K562 (cell line): ENCODE measurements around the gene MTERF4. TPM values are rescaled to one million over a fixed set of nuclear protein-coding genes. Genes with fewer than 3 reads are reported as not detected.

Source experiments
- ATAC-seq: fragments of 200-7000 bp; cut with Tn5 transposase; 3 replicates; pipeline ENCODE4 v1.9.1; 2020; ENCODE audit warnings: moderate library complexity
- BruUV-seq: library from RNA; stranded (reverse); fragments of 400-500 nt; replicated peaks from 2 replicates; lab custom pipeline; 2021; lab: Mats Ljungman, UMichigan
- CTCF ChIA-PET: fragments of 300-600 bp; formaldehyde crosslinking; extraction: SDS; loops from one replicate; lab custom pipeline; 2021; ENCODE audit warnings: low intra/inter-chr PET ratio; lab: Yijun Ruan, JAX
- POLR2A ChIA-PET: fragments of 300-600, 350-650 bp; sonication (Branson Sonifier 250); formaldehyde crosslinking; extraction: SDS; loops from one replicate; lab custom pipeline; 2021; ENCODE audit warnings: antibody characterized with exemption, inconsistent platforms; lab: Yijun Ruan, JAX
- DNase-seq, 4 experiments: peaks; one replicate each; pipeline versions ENCODE4 v3.0.0 to v3.0.0-alpha.2; 2011 to 2018; ENCODE audit warnings: low spot score in 3 of 4, mixed read lengths in 3 of 4; ENCODE audit errors: extremely low read depth in 1 of 4
- FAIRE-seq: peaks from 2 replicates; lab custom pipeline; 2011; peaks lifted over from hg19 to GRCh38; lab: Jason Lieb, UNC
- H2AFZ ChIP-seq: 2 replicates; pipeline ENCODE4 v1.6.0; 2011; ENCODE audit warnings: low read depth, low read length, control low read depth, inconsistent platforms
- H3K27ac ChIP-seq: fragments of 200-600 bp; 3 replicates; pipeline ENCODE4 v1.8.0; 2011; ENCODE audit warnings: low read depth, mild to moderate bottlenecking, control low read depth, inconsistent platforms, low read length, moderate library complexity, mixed read lengths; ENCODE audit errors: extremely low read depth
- H3K27me3 ChIP-seq, 2 experiments: fragments of 300-600 bp in 1 of 2; 2 replicates in 1 of 2; 3 replicates in 1 of 2; pipeline versions ENCODE4 v1.6.0 to v1.8.0; 2011; ENCODE audit warnings: inconsistent platforms in 2 of 2, low read length in 2 of 2, mild to moderate bottlenecking in 1 of 2, mixed read lengths in 1 of 2, moderate library complexity in 1 of 2; ENCODE audit not compliant: control insufficient read depth in 2 of 2, insufficient read depth in 2 of 2
- H3K36me3 ChIP-seq: fragments of 300-600 bp; 3 replicates; pipeline ENCODE4 v1.8.0; 2011; ENCODE audit warnings: mild to moderate bottlenecking, low read length, inconsistent platforms; ENCODE audit not compliant: control insufficient read depth, insufficient read depth
- H3K4me1 ChIP-seq, 2 experiments: fragments of 200-600 bp in 1 of 2; replicated peaks in 1 of 2; 2 replicates in 1 of 2; 3 replicates in 1 of 2; pipeline versions ENCODE4 v1.5.1 to v1.8.0; 2011; ENCODE audit warnings: inconsistent platforms in 2 of 2, low read length in 2 of 2, mild to moderate bottlenecking in 1 of 2, mixed read lengths in 1 of 2, moderate library complexity in 1 of 2; ENCODE audit not compliant: control insufficient read depth in 2 of 2, insufficient read depth in 2 of 2
- H3K4me2 ChIP-seq: 2 replicates; pipeline ENCODE4 v1.6.1; 2011; ENCODE audit warnings: low read length, control low read depth, inconsistent platforms, mixed read lengths; ENCODE audit not compliant: insufficient read depth
- H3K4me3 ChIP-seq: fragments of 200-600 bp; sonication (generic), shearing (Covaris generic); 2 replicates; pipeline ENCODE4 v1.5.1; 2016; ENCODE audit warnings: control low read depth, inconsistent platforms
- H3K79me2 ChIP-seq: fragments of 200-600 bp; 3 replicates; pipeline ENCODE4 v1.8.0; 2011; ENCODE audit warnings: low read length, inconsistent platforms; ENCODE audit not compliant: control insufficient read depth, insufficient read depth
- H3K9ac ChIP-seq, 2 experiments: 2 replicates each; pipeline versions ENCODE4 v1.6.0 to v1.6.1; 2011; ENCODE audit warnings: low read depth in 2 of 2, low read length in 2 of 2, control low read depth in 1 of 2, inconsistent platforms in 1 of 2, mild to moderate bottlenecking in 1 of 2, mixed read lengths in 1 of 2; ENCODE audit not compliant: insufficient read depth in 1 of 2
- H3K9me1 ChIP-seq: one replicate; pipeline ENCODE4 v1.6.0; 2011; ENCODE audit warnings: inconsistent platforms, mild to moderate bottlenecking, low read length, moderate library complexity; ENCODE audit not compliant: control insufficient read depth, insufficient read depth
- H3K9me3 ChIP-seq: replicated peaks from 2 replicates; pipeline ENCODE4 v1.5.1; 2011; ENCODE audit warnings: low read depth, low read length, inconsistent platforms; ENCODE audit not compliant: control insufficient read depth, insufficient read depth
- H4K20me1 ChIP-seq: replicated peaks from 2 replicates; pipeline ENCODE4 v1.6.1; 2011; ENCODE audit warnings: low read length, inconsistent platforms, mixed read lengths; ENCODE audit not compliant: control insufficient read depth, insufficient read depth
- DACH1 ChIP-seq: fragments of 450-650 bp; IDR thresholded peaks from 2 replicates; pipeline ENCODE4 v1.6.1; 2018; ENCODE audit not compliant: partially characterized antibody
- FOXM1 ChIP-seq, 2 experiments: fragments of 450-650 bp in 1 of 2; sonication (generic) in 1 of 2; formaldehyde crosslinking in 1 of 2; IDR thresholded peaks; 2 replicates each; pipeline versions ENCODE4 v1.6.1 to v1.9.0; 2017 to 2022; ENCODE audit warnings: low read depth in 2 of 2, mild to moderate bottlenecking in 2 of 2, missing genetic modification reagents in 1 of 2, moderate library complexity in 1 of 2
- HMG20B ChIP-seq: fragments of 250-450 bp; sonication (Bioruptor Pico); IDR thresholded peaks from 2 replicates; pipeline ENCODE4 v1.5.0; 2021; ENCODE audit warnings: mild to moderate bottlenecking
- IRF2 ChIP-seq: sonication (generic); formaldehyde crosslinking; IDR thresholded peaks from 2 replicates; pipeline ENCODE4 v1.8.1; 2022; ENCODE audit warnings: mild to moderate bottlenecking, missing genetic modification reagents
- NCOA2 ChIP-seq, 2 experiments: fragments of 450-650 bp; IDR thresholded peaks; 2 replicates each; pipeline ENCODE4 v1.6.1; 2018; ENCODE audit warnings: mild to moderate bottlenecking in 2 of 2, moderate library complexity in 1 of 2; ENCODE audit not compliant: partially characterized antibody in 2 of 2
- NFIC ChIP-seq: fragments of 450-650 bp; IDR thresholded peaks from 2 replicates; pipeline ENCODE4 v1.6.1; 2017; ENCODE audit warnings: mild to moderate bottlenecking, inconsistent platforms
- PHF21A ChIP-seq: fragments of 450-650 bp; IDR thresholded peaks from 2 replicates; pipeline ENCODE4 v1.6.1; 2017; ENCODE audit warnings: low read depth, borderline replicate concordance
- PRMT5 ChIP-seq: sonication (generic); formaldehyde crosslinking; IDR thresholded peaks from 2 replicates; pipeline ENCODE4 v1.5.0; 2020; ENCODE audit warnings: missing genetic modification reagents
- SMARCB1 ChIP-seq: IDR thresholded peaks from 2 replicates; pipeline ENCODE4 v1.6.1; 2011; ENCODE audit warnings: improper control_type of control experiment, low read depth; ENCODE audit not compliant: insufficient read length
- ZNF551 ChIP-seq: fragments of 250-450 bp; sonication (Bioruptor Pico); IDR thresholded peaks from 2 replicates; pipeline ENCODE4 v1.5.0; 2021; ENCODE audit warnings: mild to moderate bottlenecking, moderate library complexity
- ZNF589 ChIP-seq: fragments of 200-800 bp; sonication (Bioruptor generic); IDR thresholded peaks from 2 replicates; pipeline ENCODE4 v1.6.1; 2016; ENCODE audit warnings: low read depth, missing genetic modification characterization, missing compliant biosample characterization
- ZSCAN29 ChIP-seq: fragments of 450-650 bp; IDR thresholded peaks from 2 replicates; pipeline ENCODE4 v1.6.1; 2017
- WGBS: fragments of 100-300 bp; shearing (Covaris generic); methylation state at CpG from one replicate; pipeline ENCODE4 v1.1.6; 2016; ENCODE audit warnings: low coverage, mixed read lengths; ENCODE audit not compliant: insufficient coverage; ENCODE audit errors: missing lambda C conversion rate; 5-methylcytosine and 5-hydroxymethylcytosine counted together
- in situ Hi-C: fragments of 300-500 bp; cut with MboI; formaldehyde crosslinking; loops from 4 replicates; pipeline ENCODE4 v1.15.0; 2018; ENCODE audit warnings: inconsistent platforms, mixed read lengths
- intact Hi-C: fragments of 100-400 bp; cut with micrococcal nuclease; formaldehyde crosslinking; loops from 2 replicates; pipeline ENCODE4 v1.14.2; 2022
- polyA plus RNA-seq, 8 experiments: library from polyadenylated mRNA; depleted of rRNA in 4 of 8; stranded (reverse) in 5 of 8; unstranded in 3 of 8; fragments of >200 nt; fragmentation: Nextera tagmentation in 2 of 8; fragmentation: Illumina TruSeq in 1 of 8; extraction: Ambion mirVana in 2 of 8; extraction: Trizol in 1 of 8; gene quantifications; 2 replicates each; pipeline versions ENCODE4 v1.2.1 to v1.2.3, GENCODE V29; 2011 to 2014; ENCODE audit warnings: inconsistent platforms in 1 of 8, missing spikeins in 1 of 8
- total RNA-seq, 7 experiments: library from RNA; depleted of rRNA in 6 of 7; stranded (reverse); fragments of >200 nt in 6 of 7; fragmentation: Illumina TruSeq in 2 of 7; extraction: Trizol in 2 of 7; gene quantifications; 2 replicates each; pipeline versions ENCODE4 v1.2.1 to v1.2.3, GENCODE V29; 2011 to 2021; ENCODE audit warnings: low replicate concordance in 1 of 7
- TF ChIP-seq, protein P1 (sequence below): fragments of 450-650 bp; IDR thresholded peaks from 2 replicates; pipeline ENCODE4 v1.7.0; 2016; ENCODE audit warnings: borderline replicate concordance
- TF ChIP-seq, protein P2 (sequence below): sonication (generic); formaldehyde crosslinking; IDR thresholded peaks from 2 replicates; pipeline ENCODE4 v1.8.0; 2022; ENCODE audit warnings: missing genetic modification reagents, mild to moderate bottlenecking, borderline replicate concordance

MTERF4 gene
- total and polyA plus RNA-seq, 9 of the 15 experiments (the other 6 are each of a cell fraction or from before 2014, with no cell fraction given), result 15.3 to 29.6 (median 21.2) TPM

DNA sequence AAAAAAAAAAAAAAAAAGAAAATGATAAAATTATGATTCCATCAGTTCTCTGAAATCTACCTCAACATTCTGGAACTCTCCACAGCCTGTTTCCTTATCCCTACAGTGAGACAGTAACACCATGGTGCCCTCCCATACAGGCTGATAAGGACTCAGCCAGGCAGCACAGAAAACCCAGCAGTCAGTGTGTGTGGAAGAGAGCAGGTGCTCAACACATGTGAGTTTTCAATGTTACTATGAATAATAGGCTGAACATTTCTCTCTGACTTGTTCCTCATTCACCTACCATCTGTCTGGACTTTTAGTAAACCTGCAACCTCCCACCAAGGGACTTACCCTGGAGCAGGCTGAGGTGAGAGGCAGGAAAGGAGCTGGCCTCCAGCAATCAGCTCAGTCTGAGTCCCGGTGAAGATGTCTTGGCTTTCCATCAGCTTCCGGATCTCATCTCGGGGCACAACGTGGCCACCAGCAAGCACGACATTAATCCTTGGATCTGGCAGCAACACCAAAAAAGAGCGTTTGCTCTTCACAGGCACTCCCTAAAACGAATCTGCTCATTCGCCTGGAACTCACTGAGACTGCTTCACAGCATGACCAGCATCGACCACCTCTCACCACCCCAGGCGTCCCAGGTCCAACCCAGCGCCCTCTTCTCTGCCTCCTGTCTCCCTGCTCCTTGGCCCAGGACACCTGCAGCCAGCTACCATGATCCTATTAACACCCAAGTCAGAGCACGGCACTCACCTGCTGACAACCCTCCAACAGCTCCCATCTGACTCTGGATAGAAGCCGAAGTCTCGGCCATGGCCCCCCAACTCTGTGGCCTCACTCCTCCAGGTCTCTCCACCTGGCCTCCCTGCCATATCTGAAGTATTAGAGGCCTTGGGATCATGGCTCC lies 30.7 kb upstream of the MTERF4 start:
- intact Hi-C loops (no loop called here), in situ Hi-C loops (no loop called here)
- Histone ChIP-seq H3K36me3 (peaks cover 13% of the 10 kb centered on the region; the same call in 1 of the 3 replicates), H3K27me3 (no peaks in the 10 kb centered on the region), H3K4me2 (no peak overlapping the region), H2AFZ (no peak overlapping the region), H3K27ac (no peak overlapping the region; the same call in 2 of the 3 replicates), H3K9ac (no peak overlapping the region; a peak in 1 of 4 replicates), H3K9me1 (no peaks in the 10 kb centered on the region), H3K9me3 (no peaks in the 10 kb centered on the region), H4K20me1 (no peaks in the 10 kb centered on the region), H3K79me2 (no peaks in the 10 kb centered on the region), H3K4me3 (no peak overlapping the region), H3K4me1 (0 out of 5 replicates have a peak, but pooled peaks cover 0 to 3% of the 10 kb centered on the region in 2 experiments)
- TF ChIP-seq NCOA2 (IDR thresholded peaks at IDR 0.05; ENCODE audit: partially characterized antibody in 2 of 2), result no peak
- no peak for TF ChIP-seq NFIC
- TF ChIP-seq DACH1, result no peak
- no peak for TF ChIP-seq IRF2 (CRISPR knock-in tag)
- TF ChIP-seq ZNF589 (CRISPR knock-in tag), result no peak
- no peak for TF ChIP-seq ZNF551 (CRISPR knock-in tag)
- TF ChIP-seq ZSCAN29, result no peak
- no peak for TF ChIP-seq FOXM1 (IDR thresholded peaks at IDR 0.05; ENCODE audit: low read depth)
- TF ChIP-seq FOXM1 (CRISPR knock-in tag; IDR thresholded peaks at IDR 0.05; ENCODE audit: low read depth), result no peak
- TF ChIP-seq, protein P1, sequence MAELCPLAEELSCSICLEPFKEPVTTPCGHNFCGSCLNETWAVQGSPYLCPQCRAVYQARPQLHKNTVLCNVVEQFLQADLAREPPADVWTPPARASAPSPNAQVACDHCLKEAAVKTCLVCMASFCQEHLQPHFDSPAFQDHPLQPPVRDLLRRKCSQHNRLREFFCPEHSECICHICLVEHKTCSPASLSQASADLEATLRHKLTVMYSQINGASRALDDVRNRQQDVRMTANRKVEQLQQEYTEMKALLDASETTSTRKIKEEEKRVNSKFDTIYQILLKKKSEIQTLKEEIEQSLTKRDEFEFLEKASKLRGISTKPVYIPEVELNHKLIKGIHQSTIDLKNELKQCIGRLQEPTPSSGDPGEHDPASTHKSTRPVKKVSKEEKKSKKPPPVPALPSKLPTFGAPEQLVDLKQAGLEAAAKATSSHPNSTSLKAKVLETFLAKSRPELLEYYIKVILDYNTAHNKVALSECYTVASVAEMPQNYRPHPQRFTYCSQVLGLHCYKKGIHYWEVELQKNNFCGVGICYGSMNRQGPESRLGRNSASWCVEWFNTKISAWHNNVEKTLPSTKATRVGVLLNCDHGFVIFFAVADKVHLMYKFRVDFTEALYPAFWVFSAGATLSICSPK, result no peak
- TF ChIP-seq HMG20B (CRISPR knock-in tag), result no peak
- TF ChIP-seq, protein P2, sequence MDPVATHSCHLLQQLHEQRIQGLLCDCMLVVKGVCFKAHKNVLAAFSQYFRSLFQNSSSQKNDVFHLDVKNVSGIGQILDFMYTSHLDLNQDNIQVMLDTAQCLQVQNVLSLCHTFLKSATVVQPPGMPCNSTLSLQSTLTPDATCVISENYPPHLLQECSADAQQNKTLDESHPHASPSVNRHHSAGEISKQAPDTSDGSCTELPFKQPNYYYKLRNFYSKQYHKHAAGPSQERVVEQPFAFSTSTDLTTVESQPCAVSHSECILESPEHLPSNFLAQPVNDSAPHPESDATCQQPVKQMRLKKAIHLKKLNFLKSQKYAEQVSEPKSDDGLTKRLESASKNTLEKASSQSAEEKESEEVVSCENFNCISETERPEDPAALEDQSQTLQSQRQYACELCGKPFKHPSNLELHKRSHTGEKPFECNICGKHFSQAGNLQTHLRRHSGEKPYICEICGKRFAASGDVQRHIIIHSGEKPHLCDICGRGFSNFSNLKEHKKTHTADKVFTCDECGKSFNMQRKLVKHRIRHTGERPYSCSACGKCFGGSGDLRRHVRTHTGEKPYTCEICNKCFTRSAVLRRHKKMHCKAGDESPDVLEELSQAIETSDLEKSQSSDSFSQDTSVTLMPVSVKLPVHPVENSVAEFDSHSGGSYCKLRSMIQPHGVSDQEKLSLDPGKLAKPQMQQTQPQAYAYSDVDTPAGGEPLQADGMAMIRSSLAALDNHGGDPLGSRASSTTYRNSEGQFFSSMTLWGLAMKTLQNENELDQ (CRISPR knock-in tag), result no peak
- no peak for TF ChIP-seq SMARCB1
- no peak for TF ChIP-seq PHF21A
- TF ChIP-seq PRMT5 (CRISPR knock-in tag), result no peak
- DNase-seq (no peak), FAIRE-seq (no peak), ATAC-seq (no peak)
- CTCF ChIA-PET, result no interaction called here
- POLR2A ChIA-PET, result interaction anchor here (1.0 kb wide), 1 partner anchor 18 kb away, joined by 3 read pairs; the partner anchor contains the start of gene PPP1R7
- BruUV-seq, result no TSS peak
- WGBS, result 83% methylated on average over 10 of the region's 14 CpGs
